PC-3 (cell line): ENCODE measurements around the gene KCTD17. TPM values are rescaled to one million over a fixed set of nuclear protein-coding genes. Genes with fewer than 3 reads are reported as not detected.

Experiments
- ATAC-seq: fragments of 200-7000 bp; cut with Tn5 transposase; 2 replicates; pipeline ENCODE4 v1.9.1; 2020; ENCODE audit warnings: mild to moderate bottlenecking, moderate library complexity
- BruUV-seq: library from RNA; stranded (reverse); fragments of 400-500 nt; replicated peaks from 2 replicates; lab custom pipeline; 2021; lab: Mats Ljungman, UMichigan
- CTCF ChIA-PET: fragments of 300-600 bp; sonication (Branson Sonifier 250); formaldehyde crosslinking; loops from one replicate; lab custom pipeline; 2022; ENCODE audit warnings: antibody characterized with exemption; lab: Charles Lee
- POLR2A ChIA-PET: fragments of 300-600 bp; sonication (Branson Sonifier 250); formaldehyde crosslinking; loops from one replicate; lab custom pipeline; 2022; ENCODE audit warnings: antibody characterized with exemption; ENCODE audit not compliant: unreplicated experiment; lab: Charles Lee
- DNase-seq: peaks from one replicate; pipeline ENCODE4 v3.0.0-alpha.2; 2015
- H2AFZ ChIP-seq: fragments of 300-600 bp; sonication (generic); 2 replicates; pipeline ENCODE4 v1.6.0; 2016; ENCODE audit warnings: antibody characterized with exemption, low read length
- H3F3A ChIP-seq: fragments of 300-600 bp; sonication (generic); one replicate; pipeline ENCODE4 v1.6.0; 2017; ENCODE audit warnings: antibody characterized with exemption, low read length, control low read depth, mild to moderate bottlenecking; ENCODE audit not compliant: unreplicated experiment
- H3K27ac ChIP-seq: fragments of 300-600 bp; sonication (generic); 2 replicates; pipeline ENCODE4 v1.5.1; 2016; ENCODE audit warnings: mild to moderate bottlenecking, low read length
- H3K27me3 ChIP-seq: fragments of 300-600 bp; sonication (generic); 2 replicates; pipeline ENCODE4 v1.6.1; 2016; ENCODE audit warnings: low read length, mixed read lengths
- H3K36me3 ChIP-seq: fragments of 300-600 bp; sonication (generic); 2 replicates; pipeline ENCODE4 v1.6.1; 2016; ENCODE audit warnings: low read depth, mixed run types, low read length, mixed read lengths
- H3K4me1 ChIP-seq: fragments of 300-600 bp; sonication (generic); 2 replicates; pipeline ENCODE4 v1.5.1; 2016; ENCODE audit warnings: low read length; ENCODE audit not compliant: insufficient read depth
- H3K4me2 ChIP-seq: fragments of 300-600 bp; sonication (generic); 2 replicates; pipeline ENCODE4 v1.6.0; 2016; ENCODE audit warnings: low read length
- H3K4me3 ChIP-seq: fragments of 300-600 bp; sonication (generic); 2 replicates; pipeline ENCODE4 v1.5.1; 2016; ENCODE audit warnings: mild to moderate bottlenecking, low read length, mixed read lengths
- H3K79me2 ChIP-seq: fragments of 300-600 bp; sonication (generic); 2 replicates; pipeline ENCODE4 v1.6.1; 2017; ENCODE audit warnings: low read length, mixed read lengths
- H3K9ac ChIP-seq: fragments of 300-600 bp; sonication (generic); 2 replicates; pipeline ENCODE4 v1.6.0; 2016; ENCODE audit warnings: mild to moderate bottlenecking, low read length
- H3K9me2 ChIP-seq: fragments of 300-600 bp; sonication (generic); replicated peaks from 2 replicates; pipeline ENCODE4 v1.6.1; 2016; ENCODE audit warnings: mixed run types, low read length, mixed read lengths
- H3K9me3 ChIP-seq: fragments of 300-600 bp; sonication (generic); 2 replicates; pipeline ENCODE4 v1.6.1; 2016; ENCODE audit warnings: low read length, mixed read lengths
- H4K20me1 ChIP-seq: fragments of 300-600 bp; sonication (generic); 2 replicates; pipeline ENCODE4 v1.6.1; 2016; ENCODE audit warnings: low read length, mixed read lengths
- EZH2 ChIP-seq: fragments of 300-600 bp; sonication (generic); IDR thresholded peaks from one replicate; pipeline ENCODE4 v1.6.1; 2017; ENCODE audit warnings: antibody characterized with exemption, mild to moderate bottlenecking, low read length; ENCODE audit not compliant: unreplicated experiment
- EZH2phosphoT487 ChIP-seq: fragments of 300-600 bp; sonication (generic); IDR thresholded peaks from 2 replicates; pipeline ENCODE4 v1.6.1; 2018; ENCODE audit warnings: mild to moderate bottlenecking, antibody characterized with exemption, low read length, borderline replicate concordance
- intact Hi-C: fragments of 100-400 bp; cut with micrococcal nuclease; formaldehyde crosslinking; loops from 2 replicates; pipeline ENCODE4 v1.9.0; 2023
- total RNA-seq: library from RNA; depleted of rRNA; stranded (reverse); fragments of >200 nt; gene quantifications from 2 replicates; pipeline ENCODE4 v1.2.3, GENCODE V29; 2014
- TF ChIP-seq, protein P1 (sequence below): fragments of 300-600 bp; sonication (generic); conservative IDR thresholded peaks from 2 replicates; pipeline ENCODE4 v1.5.1; 2017; ENCODE audit warnings: antibody characterized with exemption, low read depth, mild to moderate bottlenecking, low read length

KCTD17 gene
- total RNA-seq, 1 experiment from 2014 or later: 25.9 TPM

- no peaks in the 10 kb centered on the region for H3F3A ChIP-seq
- intact Hi-C loops: no loop called here
- H3K27ac ChIP-seq: no peak overlapping the region
- no peak overlapping the region for H3K9ac ChIP-seq
- no peak overlapping the region for H3K4me2 ChIP-seq
- no peaks in the 10 kb centered on the region; the same call in 1 of the 2 replicates for H3K4me1 ChIP-seq
- no peaks in the 10 kb centered on the region for H3K36me3 ChIP-seq
- ATAC-seq (no peak), DNase-seq (no peak)
- ChIA-PET CTCF (no interaction called here), POLR2A (interaction anchor here (0.7 kb wide), 1 partner anchor 240 kb away, joined by 3 read pairs; no protein-coding TSS in a partner anchor)
- H3K27me3 ChIP-seq: no peaks in the 10 kb centered on the region
- BruUV-seq: no TSS peak
- no peak for TF ChIP-seq EZH2phosphoT487
- no peak for TF ChIP-seq EZH2
- TF ChIP-seq, protein P1, sequence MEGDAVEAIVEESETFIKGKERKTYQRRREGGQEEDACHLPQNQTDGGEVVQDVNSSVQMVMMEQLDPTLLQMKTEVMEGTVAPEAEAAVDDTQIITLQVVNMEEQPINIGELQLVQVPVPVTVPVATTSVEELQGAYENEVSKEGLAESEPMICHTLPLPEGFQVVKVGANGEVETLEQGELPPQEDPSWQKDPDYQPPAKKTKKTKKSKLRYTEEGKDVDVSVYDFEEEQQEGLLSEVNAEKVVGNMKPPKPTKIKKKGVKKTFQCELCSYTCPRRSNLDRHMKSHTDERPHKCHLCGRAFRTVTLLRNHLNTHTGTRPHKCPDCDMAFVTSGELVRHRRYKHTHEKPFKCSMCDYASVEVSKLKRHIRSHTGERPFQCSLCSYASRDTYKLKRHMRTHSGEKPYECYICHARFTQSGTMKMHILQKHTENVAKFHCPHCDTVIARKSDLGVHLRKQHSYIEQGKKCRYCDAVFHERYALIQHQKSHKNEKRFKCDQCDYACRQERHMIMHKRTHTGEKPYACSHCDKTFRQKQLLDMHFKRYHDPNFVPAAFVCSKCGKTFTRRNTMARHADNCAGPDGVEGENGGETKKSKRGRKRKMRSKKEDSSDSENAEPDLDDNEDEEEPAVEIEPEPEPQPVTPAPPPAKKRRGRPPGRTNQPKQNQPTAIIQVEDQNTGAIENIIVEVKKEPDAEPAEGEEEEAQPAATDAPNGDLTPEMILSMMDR: no peak
- no peak overlapping the region for H3K4me3 ChIP-seq
- H3K79me2 ChIP-seq: no peaks in the 10 kb centered on the region
- H4K20me1 ChIP-seq: no peaks in the 10 kb centered on the region
- H3K9me3 ChIP-seq: no peaks in the 10 kb centered on the region
- no peaks in the 10 kb centered on the region for H3K9me2 ChIP-seq
- no peak overlapping the region for H2AFZ ChIP-seq
These were observed 3.2 kb downstream of the KCTD17 start for GRCh38 chr22:37054600-37055365.

DNA sequence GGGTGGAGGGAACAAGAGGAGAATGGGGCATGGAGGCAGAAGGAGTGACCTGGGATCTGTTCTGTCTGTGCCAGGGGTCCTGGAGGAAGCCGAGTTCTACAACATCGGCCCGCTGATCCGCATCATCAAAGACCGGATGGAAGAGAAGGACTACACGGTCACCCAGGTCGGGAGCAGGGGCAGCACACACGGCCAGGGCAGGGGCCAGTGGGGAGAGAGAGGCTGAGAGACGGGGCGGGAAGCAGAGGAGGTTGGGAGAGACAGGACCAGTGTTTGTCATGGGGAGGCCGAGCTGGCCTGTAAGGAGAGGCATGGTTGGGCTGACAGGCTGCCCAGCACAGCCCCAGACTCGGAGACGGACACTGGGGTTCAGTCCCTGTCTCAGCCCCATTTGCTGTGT is 4.7 kb downstream of the KCTD17 start:
- no peak overlapping the region for H2AFZ ChIP-seq
- no peaks in the 10 kb centered on the region for H3F3A ChIP-seq
- BruUV-seq: no TSS peak
- no peak for ATAC-seq
- no peaks in the 10 kb centered on the region for H3K9me2 ChIP-seq
- H3K79me2 ChIP-seq: no peaks in the 10 kb centered on the region
- no peaks in the 10 kb centered on the region for H3K27me3 ChIP-seq
- no peak for DNase-seq
- ChIA-PET POLR2A (no interaction called here), CTCF (no interaction called here)
- TF ChIP-seq EZH2phosphoT487 (no peak), EZH2 (no peak)
- TF ChIP-seq, protein P1: no peak
- H3K36me3 ChIP-seq: no peaks in the 10 kb centered on the region
- no peak overlapping the region for H3K4me2 ChIP-seq
- H3K4me3 ChIP-seq: no peak overlapping the region
- H3K27ac ChIP-seq: no peak overlapping the region
- no peaks in the 10 kb centered on the region; the same call in 1 of the 2 replicates for H3K4me1 ChIP-seq
- no peaks in the 10 kb centered on the region for H4K20me1 ChIP-seq
- no peak overlapping the region for H3K9ac ChIP-seq
- no peaks in the 10 kb centered on the region for H3K9me3 ChIP-seq
- intact Hi-C loops: no loop called here

GRCh38 chr22:37057226-37057625 is 5.7 kb downstream of the KCTD17 start:
- no peaks in the 10 kb centered on the region for H4K20me1 ChIP-seq
- intact Hi-C loops: no loop called here
- no peak overlapping the region for H3K9ac ChIP-seq
- H2AFZ ChIP-seq: no peak overlapping the region
- no peaks in the 10 kb centered on the region for H3K36me3 ChIP-seq
- H3K4me2 ChIP-seq: no peak overlapping the region
- no peaks in the 10 kb centered on the region for H3K79me2 ChIP-seq
- H3K4me1 ChIP-seq: no peaks in the 10 kb centered on the region; the same call in 1 of the 2 replicates
- DNase-seq (no peak), ATAC-seq (no peak)
- H3K9me3 ChIP-seq: no peaks in the 10 kb centered on the region
- H3K4me3 ChIP-seq: no peak overlapping the region
- H3K27me3 ChIP-seq: no peaks in the 10 kb centered on the region
- ChIA-PET CTCF (no interaction called here), POLR2A (no interaction called here)
- TF ChIP-seq, protein P1: no peak
- TF ChIP-seq EZH2 (no peak), EZH2phosphoT487 (no peak)
- H3K9me2 ChIP-seq: no peaks in the 10 kb centered on the region
- H3F3A ChIP-seq: no peaks in the 10 kb centered on the region
- H3K27ac ChIP-seq: no peak overlapping the region
- BruUV-seq: no TSS peak
